Esophagus muscularis mucosa (tissue), 3 donors: ENCODE measurements around the gene LY6G6D.

ENCODE experiments used
- CTCF ChIP-seq, 3 experiments: fragments of 200-600 bp in 2 of 3; fragments of 450-650 bp in 1 of 3; sonication (generic) in 2 of 3; IDR thresholded peaks; one replicate each; pipeline ENCODE4 v1.5.1; 2017 to 2019; ENCODE audit warnings: antibody characterized with exemption in 3 of 3, mild to moderate bottlenecking in 2 of 3, moderate library complexity in 1 of 3
- POLR2A ChIP-seq: fragments of 450-650 bp; IDR thresholded peaks from one replicate; pipeline ENCODE4 v1.6.1; 2017; ENCODE audit warnings: antibody characterized with exemption, moderate library complexity, mild to moderate bottlenecking, low read depth
- POLR2AphosphoS5 ChIP-seq, 2 donors: sonication (generic); formaldehyde crosslinking; IDR thresholded peaks; one replicate each; pipeline ENCODE4 v1.6.1; 2017; ENCODE audit warnings: antibody characterized with exemption in 2 of 2

- TF ChIP-seq POLR2AphosphoS5 (IDR thresholded peaks at IDR 0.05) (no peak), CTCF (IDR thresholded peaks at IDR 0.05) (no peak), POLR2A (no peak)
Observed at GRCh38 chr6:31736768-31737314, 21.7 kb downstream of the LY6G6D start.
